OCI-LY7 (cell line): ENCODE measurements around the gene PGD.

Experiments used
- CTCF ChIP-seq: fragments of 200-600 bp; sonication (generic); conservative IDR thresholded peaks from 2 replicates; pipeline ENCODE4 v1.5.1; 2014; ENCODE audit warnings: mild to moderate bottlenecking, antibody characterized with exemption, low read length, moderate library complexity, mixed read lengths
- EZH2phosphoT487 ChIP-seq: fragments of 200-600 bp; sonication (generic); IDR thresholded peaks from 2 replicates; pipeline ENCODE4 v1.6.1; 2018; ENCODE audit warnings: low read depth, borderline replicate concordance, mild to moderate bottlenecking, mixed run types, antibody characterized with exemption, low read length, moderate library complexity, mixed read lengths

GRCh38 chr1:10456661-10457060 is 57.8 kb downstream of the PGD start:
- TF ChIP-seq CTCF (no peak), EZH2phosphoT487 (no peak)
